Smooth muscle cell of the pulmonary artery (primary cell): Measurements from ENCODE around the gene CPXM2. TPM values are rescaled to one million over a fixed set of nuclear protein-coding genes. Genes with fewer than 3 reads are reported as not detected.

ENCODE experiments used
- total RNA-seq: library from RNA; depleted of rRNA; stranded (reverse); fragments of >200 nt; gene quantifications from 2 replicates; pipeline ENCODE4 v1.2.3, GENCODE V29; 2014

The CPXM2 gene
- 114 and 160 TPM in 2 replicates for total RNA-seq

DNA sequence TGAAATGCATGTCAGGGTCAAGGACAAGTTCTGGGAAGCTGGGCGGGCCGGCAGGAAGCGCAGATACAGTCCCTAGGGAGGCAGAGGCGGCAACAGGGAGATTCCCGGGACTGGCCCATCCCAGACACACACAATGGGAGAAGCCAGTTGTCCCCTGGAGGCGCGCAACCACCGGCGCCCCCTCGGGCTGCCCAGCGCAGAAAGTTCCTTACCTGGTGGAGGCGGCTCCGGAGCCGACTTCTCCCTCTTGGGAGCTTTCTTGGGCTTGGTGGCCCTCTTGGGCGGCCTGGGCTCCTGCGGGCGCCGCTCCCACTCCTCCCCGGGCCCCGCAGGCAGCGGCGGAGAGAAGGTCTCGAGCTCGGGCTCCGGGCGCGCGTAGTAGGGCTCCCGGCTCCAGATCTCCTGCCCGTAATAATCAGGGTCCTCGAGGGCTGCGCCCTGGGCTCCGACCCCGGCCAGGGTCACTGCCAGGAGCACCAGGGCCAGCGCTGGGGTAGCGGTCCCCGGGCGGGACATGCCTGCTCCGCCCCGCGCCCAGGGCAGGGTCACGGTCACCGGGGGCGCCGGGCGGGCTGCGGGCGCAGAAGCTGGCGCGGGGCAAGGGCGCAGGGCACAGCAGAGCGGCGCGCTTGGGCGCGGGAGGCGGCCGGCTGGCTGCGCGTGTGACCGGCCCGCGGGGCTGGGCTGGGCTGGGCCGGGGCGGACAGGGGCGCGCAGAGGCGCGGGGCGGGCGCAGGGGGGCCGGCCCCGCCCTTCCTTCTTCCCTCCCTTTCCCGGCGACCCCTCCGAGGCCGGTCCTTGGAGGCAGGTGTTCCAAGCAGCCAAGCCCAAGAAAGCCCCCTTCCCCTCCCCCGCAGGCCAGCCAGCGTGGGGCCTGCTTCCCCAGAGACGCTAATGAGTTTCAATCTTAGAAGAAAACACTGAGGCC, at the start of gene CPXM2:
TSS of gene CPXM2 (minus strand) at position 664 of the 928 bp plus-strand sequence. CDS start at position 516, 148 bp downstream.

Other genes starting within 250 kb of the CPXM2 start
- not detected in 2 replicates for gene GPR26, start 225.5 kb downstream of the CPXM2 start, total RNA-seq
- 1.7 and 4.1 TPM in 2 replicates for gene CHST15, start 201.8 kb upstream of the CPXM2 start, total RNA-seq